Prostate gland (tissue), 2 donors: Measurements from ENCODE around the gene PSMB5. TPM values are rescaled to one million over a fixed set of nuclear protein-coding genes. Genes with fewer than 3 reads are reported as not detected.

ENCODE experiments used
- DNase-seq: peaks from one replicate; pipeline ENCODE4 v3.0.0-alpha.2; 2019; ENCODE audit warnings: low spot score
- H3K27ac ChIP-seq, 2 donors: fragments of 200-600 bp; sonication (generic); 2 replicates each; pipeline ENCODE4 v1.5.1; 2017 to 2019
- H3K27me3 ChIP-seq: fragments of 200-600 bp; sonication (generic); replicated peaks from 2 replicates; pipeline ENCODE4 v1.5.1; 2019; ENCODE audit not compliant: insufficient read depth
- H3K36me3 ChIP-seq, 2 donors: fragments of 200-600 bp; sonication (generic); 1 replicate in 1 of 2; 2 replicates in 1 of 2; pipeline versions ENCODE4 v1.5.1 to v1.8.1; 2017 to 2019
- H3K4me1 ChIP-seq: fragments of 200-600 bp; sonication (generic); replicated peaks from 2 replicates; pipeline ENCODE4 v1.5.1; 2019
- H3K4me3 ChIP-seq, 2 donors: fragments of 200-600 bp; sonication (generic); 2 replicates each; pipeline ENCODE4 v1.5.1; 2017 to 2019
- H3K9me3 ChIP-seq: fragments of 200-600 bp; sonication (generic); 2 replicates; pipeline ENCODE4 v1.5.1; 2017
- POLR2A ChIP-seq: fragments of 450-650 bp; IDR thresholded peaks from one replicate; pipeline ENCODE4 v1.6.1; 2016; ENCODE audit warnings: antibody characterized with exemption, mild to moderate bottlenecking
- POLR2AphosphoS5 ChIP-seq: sonication (generic); formaldehyde crosslinking; IDR thresholded peaks from one replicate; pipeline ENCODE4 v1.6.1; 2017; ENCODE audit warnings: antibody characterized with exemption
- WGBS: methylation state at CpG from one replicate; pipeline ENCODE4 v1.1.5; 2018; 5-methylcytosine and 5-hydroxymethylcytosine counted together
- intact Hi-C: fragments of 100-400 bp; cut with DNase I; formaldehyde crosslinking; loops from one replicate; pipeline ENCODE4 v1.14.2; 2022
- total RNA-seq, 2 donors: library from RNA; depleted of rRNA; stranded (reverse); fragments of >200 nt; gene quantifications; one replicate each; pipeline ENCODE4 v1.1.0, GENCODE V29; 2016
- TF ChIP-seq, protein P1 (sequence below), 4 experiments: fragments of 200-600 bp in 2 of 4; fragments of 450-650 bp in 2 of 4; sonication (generic) in 2 of 4; IDR thresholded peaks; 1 replicate in 3 of 4; 2 replicates in 1 of 4; pipeline ENCODE4 v1.5.1; 2016 to 2019; ENCODE audit warnings: antibody characterized with exemption in 4 of 4, mild to moderate bottlenecking in 2 of 4, moderate library complexity in 2 of 4

PSMB5 gene
- total RNA-seq, 2 donors from 2014 or later: 124 to 152 TPM

DNA sequence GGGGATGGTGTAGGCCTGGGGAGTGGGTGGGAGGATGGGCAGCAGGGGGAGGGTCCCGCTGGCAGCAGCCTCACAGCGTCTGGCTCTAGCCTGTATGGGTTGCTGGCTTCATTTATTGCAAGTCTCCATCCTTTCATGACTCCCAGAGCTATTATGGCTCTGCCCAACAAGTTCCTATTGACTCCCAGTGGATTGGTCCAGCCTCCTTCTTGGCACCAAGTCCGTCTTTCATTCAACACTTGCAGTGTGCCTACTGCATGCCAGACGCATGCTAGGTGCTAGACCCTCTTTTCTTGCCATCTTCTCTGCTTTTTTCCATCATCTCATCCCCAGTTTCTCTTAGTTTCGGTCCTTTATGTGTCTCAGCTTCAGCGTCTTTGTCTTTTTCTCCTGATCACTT lies 8.4 kb upstream of the PSMB5 start:
- Histone ChIP-seq H3K36me3 (no peaks in the 10 kb centered on the region), H3K27me3 (no peaks in the 10 kb centered on the region), H3K9me3 (no peaks in the 10 kb centered on the region), H3K4me1 (no peaks in the 10 kb centered on the region), H3K27ac (no peak overlapping the region), H3K4me3 (no peak overlapping the region)
- TF ChIP-seq POLR2A (no peak), POLR2AphosphoS5 (no peak)
- TF ChIP-seq, protein P1, sequence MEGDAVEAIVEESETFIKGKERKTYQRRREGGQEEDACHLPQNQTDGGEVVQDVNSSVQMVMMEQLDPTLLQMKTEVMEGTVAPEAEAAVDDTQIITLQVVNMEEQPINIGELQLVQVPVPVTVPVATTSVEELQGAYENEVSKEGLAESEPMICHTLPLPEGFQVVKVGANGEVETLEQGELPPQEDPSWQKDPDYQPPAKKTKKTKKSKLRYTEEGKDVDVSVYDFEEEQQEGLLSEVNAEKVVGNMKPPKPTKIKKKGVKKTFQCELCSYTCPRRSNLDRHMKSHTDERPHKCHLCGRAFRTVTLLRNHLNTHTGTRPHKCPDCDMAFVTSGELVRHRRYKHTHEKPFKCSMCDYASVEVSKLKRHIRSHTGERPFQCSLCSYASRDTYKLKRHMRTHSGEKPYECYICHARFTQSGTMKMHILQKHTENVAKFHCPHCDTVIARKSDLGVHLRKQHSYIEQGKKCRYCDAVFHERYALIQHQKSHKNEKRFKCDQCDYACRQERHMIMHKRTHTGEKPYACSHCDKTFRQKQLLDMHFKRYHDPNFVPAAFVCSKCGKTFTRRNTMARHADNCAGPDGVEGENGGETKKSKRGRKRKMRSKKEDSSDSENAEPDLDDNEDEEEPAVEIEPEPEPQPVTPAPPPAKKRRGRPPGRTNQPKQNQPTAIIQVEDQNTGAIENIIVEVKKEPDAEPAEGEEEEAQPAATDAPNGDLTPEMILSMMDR (IDR thresholded peaks at IDR 0.05): no peak
- intact Hi-C loops: no loop called here
- 89% methylated on average over 6 of the region's 6 CpGs for WGBS
- DNase-seq: no peak

DNA sequence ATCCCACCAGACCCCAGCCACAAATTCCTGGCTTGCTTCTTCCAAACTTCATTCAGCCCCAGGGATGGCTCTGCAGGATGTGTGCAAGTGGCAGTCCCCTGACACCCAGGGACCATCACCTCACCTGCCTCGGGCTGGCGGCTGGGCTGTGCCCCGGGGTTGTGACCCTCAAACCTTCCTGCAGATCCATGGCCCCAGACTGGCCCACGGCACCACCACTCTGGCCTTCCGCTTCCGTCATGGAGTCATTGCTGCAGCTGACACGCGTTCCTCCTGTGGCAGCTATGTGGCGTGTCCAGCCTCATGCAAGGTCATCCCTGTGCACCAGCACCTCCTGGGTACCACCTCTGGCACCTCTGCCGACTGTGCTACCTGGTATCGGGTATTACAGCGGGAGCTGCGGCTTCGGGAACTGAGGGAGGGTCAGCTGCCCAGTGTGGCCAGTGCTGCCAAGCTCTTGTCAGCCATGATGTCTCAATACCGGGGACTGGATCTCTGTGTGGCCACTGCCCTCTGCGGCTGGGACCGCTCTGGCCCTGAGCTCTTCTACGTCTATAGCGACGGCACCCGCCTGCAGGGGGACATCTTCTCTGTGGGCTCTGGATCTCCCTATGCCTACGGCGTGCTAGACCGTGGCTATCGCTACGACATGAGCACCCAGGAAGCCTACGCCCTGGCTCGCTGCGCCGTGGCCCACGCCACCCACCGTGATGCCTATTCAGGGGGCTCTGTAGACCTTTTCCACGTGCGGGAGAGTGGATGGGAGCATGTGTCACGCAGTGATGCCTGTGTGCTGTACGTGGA lies 7.7 kb upstream of the PSMB5 start, which contains the start of gene PSMB11:
TSS of gene PSMB11 (plus strand) at position 51 of the 804 bp plus-strand sequence. CDS start at position 65, 14 bp downstream.
- 95% methylated on average over 35 of the region's 36 CpGs for WGBS
- DNase-seq: no peak
- TF ChIP-seq POLR2AphosphoS5 (no peak), POLR2A (no peak)
- TF ChIP-seq, protein P1 (IDR thresholded peaks at IDR 0.05): no peak
- no peaks in the 10 kb centered on the region for H3K27me3 ChIP-seq
- H3K36me3 ChIP-seq: no peaks in the 10 kb centered on the region
- no peak within 1 kb of the TSS for H3K4me3 ChIP-seq
- no peak within 1 kb of the TSS for H3K27ac ChIP-seq
- no peaks in the 10 kb centered on the region for H3K4me1 ChIP-seq
- intact Hi-C loops: no loop called here
- no peaks in the 10 kb centered on the region for H3K9me3 ChIP-seq

DNA sequence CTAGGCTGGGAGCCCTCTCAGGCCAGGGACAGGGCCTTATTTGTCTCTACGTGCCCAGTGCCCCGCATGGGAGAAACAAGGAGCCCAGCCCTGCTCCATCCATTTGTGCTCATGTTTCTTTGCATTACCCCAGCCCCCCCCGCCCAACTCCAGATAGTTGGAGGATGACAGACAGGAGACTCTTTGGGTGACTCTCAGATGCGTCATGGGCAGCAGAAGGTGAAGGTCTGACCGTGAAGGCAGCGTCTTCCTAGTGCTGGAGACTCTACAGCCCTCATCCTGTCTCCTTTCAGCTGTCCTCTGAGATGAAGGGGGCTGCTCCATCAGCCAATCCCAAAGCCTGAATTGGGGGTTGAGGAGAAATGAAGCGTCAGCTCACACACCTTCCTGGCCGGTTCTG lies 7.0 kb upstream of the PSMB5 start:
- WGBS: 86% methylated on average over 8 of the region's 8 CpGs
- no peak overlapping the region for H3K27ac ChIP-seq
- no peaks in the 10 kb centered on the region for H3K27me3 ChIP-seq
- no peak for TF ChIP-seq POLR2A
- TF ChIP-seq, protein P1 (IDR thresholded peaks at IDR 0.05): no peak
- no peaks in the 10 kb centered on the region for H3K9me3 ChIP-seq
- H3K4me1 ChIP-seq: no peaks in the 10 kb centered on the region
- H3K4me3 ChIP-seq: no peak overlapping the region
- DNase-seq: no peak
- H3K36me3 ChIP-seq: no peaks in the 10 kb centered on the region
- intact Hi-C loops: no loop called here

DNA sequence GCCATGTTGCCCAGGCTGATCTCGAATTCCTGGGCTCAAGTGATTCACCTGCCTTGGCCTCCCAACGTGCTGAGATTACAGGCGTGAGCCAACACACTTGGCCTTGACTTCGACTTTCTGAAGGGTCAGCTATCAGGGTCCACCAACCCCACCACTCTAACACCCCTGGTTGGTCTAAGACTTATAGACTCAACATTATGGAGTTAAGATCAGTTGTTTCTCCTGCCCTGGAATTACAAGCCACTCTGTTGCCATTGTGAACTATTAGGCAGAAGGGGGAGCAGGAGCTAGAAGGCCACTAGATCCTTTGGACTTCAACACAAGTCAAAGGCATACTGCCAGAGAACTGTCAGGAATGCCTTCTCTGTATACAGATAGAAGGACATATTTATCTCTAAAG lies 5.4 kb upstream of the PSMB5 start:
- H3K4me1 ChIP-seq: no peaks in the 10 kb centered on the region
- H3K9me3 ChIP-seq: no peaks in the 10 kb centered on the region
- TF ChIP-seq POLR2AphosphoS5 (no peak), POLR2A (no peak)
- TF ChIP-seq, protein P1 (IDR thresholded peaks at IDR 0.05): no peak
- intact Hi-C loops: no loop called here
- no peaks in the 10 kb centered on the region for H3K27me3 ChIP-seq
- 92% methylated on average over 4 of the region's 4 CpGs for WGBS
- no peak overlapping the region for H3K4me3 ChIP-seq
- no peak for DNase-seq
- H3K36me3 ChIP-seq: no peaks in the 10 kb centered on the region
- H3K27ac ChIP-seq: no peak overlapping the region
